ENCODE measurements around the gene MDM4.
"Not testable (repeated sequence)": the region's sequence is repeated elsewhere in the genome, so short reads cannot be mapped to it uniquely, and the experiment has no call there.

The MDM4 gene

DNA sequence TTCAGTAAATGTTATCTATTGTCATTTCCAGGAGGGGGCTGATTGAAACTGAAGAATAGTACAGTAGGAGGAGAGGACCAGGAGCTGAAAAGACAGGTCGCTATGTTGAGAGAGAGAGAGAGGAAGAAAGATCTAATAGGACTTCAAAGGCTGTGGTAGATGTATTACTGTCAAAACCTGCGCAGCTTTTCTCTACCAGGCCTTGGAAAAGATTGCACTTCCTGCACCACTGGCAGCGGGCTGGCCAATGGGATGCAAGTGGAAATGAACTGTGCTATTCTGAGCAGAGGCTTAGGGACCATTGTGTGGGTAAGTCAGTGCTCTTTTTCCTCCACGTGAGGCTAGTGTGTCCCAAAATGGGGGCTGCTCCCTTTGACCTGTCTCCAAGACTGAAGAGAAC, 47.1 kb downstream of the MDM4 start:
- no peak for DNase-seq

DNA sequence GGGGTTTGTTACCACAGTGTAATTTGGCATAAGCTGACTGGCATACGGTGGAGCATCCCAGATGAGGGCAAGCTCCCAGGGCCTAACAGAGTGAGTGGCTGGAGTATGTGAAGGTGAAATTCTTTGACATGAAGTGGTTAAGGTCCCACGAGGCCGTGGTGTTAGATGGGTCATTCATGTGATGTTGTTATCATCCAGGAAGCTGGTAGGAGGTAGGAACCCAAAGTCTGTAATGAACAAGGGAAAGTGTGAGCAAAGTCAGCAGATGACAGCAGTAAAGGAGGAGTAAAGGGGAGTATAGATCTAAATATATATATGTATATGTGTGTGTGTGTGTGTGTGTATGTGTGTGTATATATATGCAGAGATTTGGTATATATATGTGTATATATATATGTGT, 47.6 kb downstream of the MDM4 start:
- DNase-seq: no peak

DNA sequence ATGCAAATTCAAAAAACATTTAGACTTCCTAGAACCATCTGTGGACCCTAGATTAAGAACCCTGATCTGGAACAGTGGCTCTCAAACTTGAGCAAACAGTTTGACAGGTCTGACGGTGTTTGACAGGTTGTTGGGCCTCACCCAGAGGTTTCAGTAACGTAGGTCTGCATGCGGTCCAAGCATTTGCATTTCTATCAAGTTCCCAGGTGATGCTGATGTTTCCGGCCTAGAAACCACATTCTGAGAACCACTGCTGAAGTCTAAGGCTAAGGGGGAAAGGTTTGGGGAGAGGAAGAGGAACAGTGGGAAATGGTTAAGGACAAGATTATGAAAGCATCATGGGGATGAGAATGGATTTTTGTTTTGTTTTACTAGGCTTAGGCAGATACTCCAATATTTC, 48.6 kb downstream of the MDM4 start:
- DNase-seq: no peak

DNA sequence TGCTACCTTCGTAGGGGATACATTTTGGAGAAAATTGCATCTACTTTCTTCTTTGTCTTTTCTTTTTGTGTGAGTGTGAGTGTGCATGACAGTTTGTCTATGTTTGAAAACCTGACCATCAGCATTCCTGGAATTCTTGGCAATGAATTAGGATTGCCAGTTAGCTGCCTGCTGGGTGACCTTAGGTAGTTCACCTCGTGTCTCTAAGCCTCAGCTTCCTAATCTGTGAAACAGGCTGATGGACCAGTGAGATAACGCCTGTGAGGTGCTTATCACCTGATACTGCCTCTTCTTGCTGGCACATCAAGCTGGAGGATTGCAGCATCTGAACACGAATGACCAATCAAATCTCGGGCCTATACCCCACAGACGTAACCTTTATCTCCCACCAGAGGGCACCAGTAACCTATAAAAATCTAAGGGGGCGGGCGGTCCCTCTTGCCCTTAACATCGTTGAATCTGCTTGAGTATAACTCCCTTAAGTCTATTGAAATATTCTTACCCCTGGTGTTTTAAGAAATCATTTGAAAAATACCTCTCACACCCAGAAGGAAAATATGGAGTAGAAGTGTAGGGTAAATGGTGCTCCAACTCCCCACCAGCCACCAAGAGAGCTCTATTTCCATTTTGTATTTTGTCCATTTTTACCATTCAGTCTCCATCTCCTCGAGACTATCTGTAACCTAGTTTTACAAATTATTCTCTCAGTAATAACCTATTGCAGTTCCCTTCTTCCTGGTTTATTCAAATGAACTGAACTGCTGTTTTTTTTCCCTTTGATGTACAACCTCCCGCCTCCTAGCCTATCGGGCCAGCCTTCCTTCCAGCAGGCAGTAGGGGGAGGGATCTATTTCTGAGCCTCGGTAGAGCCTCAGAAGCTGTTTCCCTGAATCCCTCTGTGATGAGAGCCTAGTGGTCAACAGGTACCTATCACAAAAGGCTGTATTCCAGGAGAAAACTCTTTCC, 49.7 kb downstream of the MDM4 start:
- peak; percentile 39 to 52 for DNase-seq

GRCh38 chr1:204566583-204566955, 50.4 kb downstream of the MDM4 start:
- no peak for DNase-seq

DNA sequence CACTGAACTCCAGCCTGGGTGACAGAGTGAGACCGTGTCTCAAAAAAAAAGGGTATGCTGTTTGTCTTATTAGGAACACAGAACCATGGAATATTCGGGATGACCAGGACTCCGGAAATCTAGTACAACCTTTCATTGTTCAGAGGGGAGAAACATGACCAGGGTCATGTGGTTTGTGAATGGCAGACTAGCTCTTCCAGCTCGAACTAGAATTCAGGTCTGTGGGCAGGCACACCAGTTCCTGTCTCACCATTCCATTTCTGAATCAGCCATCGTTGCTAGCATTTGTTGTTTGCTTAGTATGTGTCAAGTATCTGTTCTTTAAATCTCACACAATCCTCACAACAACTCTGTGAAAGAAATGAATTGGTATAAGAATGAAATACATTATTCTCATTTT, 50.9 kb downstream of the MDM4 start:
- DNase-seq: no peak

DNA sequence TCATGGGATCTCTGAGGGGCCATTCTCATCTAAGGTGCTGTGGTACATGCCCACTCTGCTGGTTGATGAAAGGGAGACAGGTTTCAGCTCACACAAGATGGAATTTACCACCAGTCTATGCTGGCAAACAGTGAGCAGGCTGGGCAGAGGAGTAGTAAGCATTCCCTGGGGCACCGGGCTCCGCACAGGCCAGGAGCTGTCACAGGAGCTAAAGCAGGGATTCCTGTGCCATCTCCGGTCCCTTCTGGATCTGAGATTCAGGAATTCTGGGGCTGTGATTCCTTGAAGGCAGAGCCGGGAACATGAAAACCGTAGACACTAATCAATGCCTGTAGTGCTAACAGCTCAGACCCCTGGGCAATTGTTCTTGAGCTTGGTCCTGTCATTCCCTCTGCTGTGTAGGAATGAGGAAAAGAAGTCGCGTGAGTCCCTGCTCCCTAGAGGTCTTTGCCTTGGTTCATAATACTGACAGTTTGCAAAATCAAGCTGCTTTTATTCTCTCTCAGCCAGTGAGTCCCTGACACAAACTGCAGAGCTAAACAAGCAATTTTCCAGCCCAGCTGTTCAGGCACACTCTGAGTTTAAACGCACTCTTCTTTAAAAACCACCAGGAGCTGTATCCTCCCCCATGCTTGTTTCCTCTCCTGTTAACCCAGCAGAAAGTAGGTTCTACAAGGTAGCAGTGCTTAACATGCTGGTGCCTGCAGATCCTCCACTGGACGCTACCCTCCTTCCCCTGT, 52.5 kb downstream of the MDM4 start:
- DNase-seq: no peak

DNA sequence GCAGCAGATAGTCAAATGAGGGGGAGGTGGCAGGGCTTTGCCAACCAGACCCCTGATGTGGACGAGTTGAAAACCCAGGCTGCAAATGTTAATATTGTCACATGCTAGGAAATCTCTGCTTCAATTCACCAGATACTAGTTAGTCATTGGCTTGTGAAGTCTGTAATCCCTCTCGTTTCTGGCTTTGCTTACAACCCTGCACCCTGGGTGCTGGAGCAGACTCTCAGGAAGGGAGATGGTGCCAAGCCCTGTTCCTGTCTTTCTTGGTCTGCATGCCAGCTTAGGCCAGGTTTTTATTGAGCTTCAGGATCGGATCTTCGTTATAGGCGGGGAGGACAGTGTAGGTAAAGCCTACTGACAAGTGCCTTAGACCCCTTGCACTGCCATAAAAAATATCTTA, 53.3 kb downstream of the MDM4 start:
- no peak for DNase-seq

DNA sequence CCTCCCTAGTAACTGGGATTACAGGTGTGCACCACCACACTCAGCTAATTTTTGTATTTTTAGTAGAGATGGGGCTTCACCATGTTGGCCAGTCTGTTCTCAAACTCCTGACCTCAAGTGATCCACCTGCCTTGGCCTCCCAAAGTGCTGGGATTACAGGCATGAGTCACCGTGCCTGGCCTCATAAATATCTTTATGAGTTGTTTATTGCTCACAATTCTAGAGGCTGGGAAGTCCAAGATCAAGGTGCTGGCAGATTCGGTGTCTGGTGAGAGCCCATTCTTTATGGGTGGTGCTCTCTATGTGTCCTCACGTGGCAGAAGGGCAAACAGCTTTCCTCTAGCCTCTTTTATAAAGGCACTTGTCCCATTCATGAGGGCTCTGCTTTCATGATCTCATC, 53.8 kb downstream of the MDM4 start:
- DNase-seq: not testable (repeated sequence)

DNA sequence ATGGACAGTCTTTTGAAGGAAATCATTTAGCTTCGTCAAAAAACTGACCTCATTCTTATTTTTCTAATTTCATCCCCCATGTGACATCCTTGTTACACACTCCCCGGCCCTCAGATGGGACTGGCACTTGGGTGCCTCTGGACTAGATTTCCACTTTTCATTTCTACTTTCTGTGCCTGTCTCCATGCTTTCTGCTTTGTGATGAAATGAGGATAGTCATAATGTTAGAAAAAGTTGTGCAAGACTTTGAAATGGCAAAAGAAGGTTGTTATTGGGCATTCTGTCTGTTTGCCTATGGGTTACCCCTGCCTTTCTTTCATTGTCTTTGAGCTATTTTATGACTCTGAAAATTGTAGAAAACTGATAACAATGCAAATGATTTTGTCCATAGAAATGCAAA, 54.9 kb downstream of the MDM4 start:
- DNase-seq: peak in 1 of 2 donors; percentile 42

DNA sequence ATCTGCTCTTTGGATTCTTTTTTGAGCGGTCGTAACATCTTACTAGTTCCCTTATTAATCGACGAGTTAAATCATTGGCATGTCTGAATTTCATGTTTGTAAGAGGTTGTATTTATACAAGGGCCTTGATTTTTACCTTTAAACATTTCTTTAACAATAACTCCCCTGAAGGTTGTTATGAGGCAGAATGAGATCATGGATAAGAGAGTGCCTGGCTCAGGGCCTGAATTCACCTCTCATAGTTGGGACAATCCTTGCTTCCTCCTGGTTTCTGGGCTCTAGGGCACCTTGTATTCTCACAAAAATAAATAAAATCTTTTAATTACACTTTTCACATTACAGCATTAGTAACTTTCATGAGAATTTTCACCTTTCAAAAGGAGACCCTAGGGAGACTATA, 55.4 kb downstream of the MDM4 start:
- no peak for DNase-seq

GRCh38 chr1:204572923-204573922, 57.0 kb downstream of the MDM4 start:
- no peak for DNase-seq

GRCh38 chr1:204574016-204574864, 58.0 kb downstream of the MDM4 start:
- DNase-seq: no peak

DNA sequence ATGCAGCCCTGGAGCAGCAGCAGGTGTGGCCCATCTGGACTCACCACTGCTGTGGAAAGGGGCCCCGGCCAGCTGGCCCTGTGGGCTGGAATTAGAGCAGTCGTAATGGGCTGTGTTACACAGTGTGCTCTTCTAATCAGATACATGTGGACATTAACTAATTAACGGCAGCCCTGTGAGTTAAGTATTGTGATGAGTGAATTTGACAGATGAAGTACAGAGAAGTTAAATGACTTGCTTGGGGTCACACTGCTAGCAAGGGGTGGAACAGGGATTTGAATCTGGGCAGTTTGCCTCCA, 58.6 kb downstream of the MDM4 start:
- no peak for DNase-seq

DNA sequence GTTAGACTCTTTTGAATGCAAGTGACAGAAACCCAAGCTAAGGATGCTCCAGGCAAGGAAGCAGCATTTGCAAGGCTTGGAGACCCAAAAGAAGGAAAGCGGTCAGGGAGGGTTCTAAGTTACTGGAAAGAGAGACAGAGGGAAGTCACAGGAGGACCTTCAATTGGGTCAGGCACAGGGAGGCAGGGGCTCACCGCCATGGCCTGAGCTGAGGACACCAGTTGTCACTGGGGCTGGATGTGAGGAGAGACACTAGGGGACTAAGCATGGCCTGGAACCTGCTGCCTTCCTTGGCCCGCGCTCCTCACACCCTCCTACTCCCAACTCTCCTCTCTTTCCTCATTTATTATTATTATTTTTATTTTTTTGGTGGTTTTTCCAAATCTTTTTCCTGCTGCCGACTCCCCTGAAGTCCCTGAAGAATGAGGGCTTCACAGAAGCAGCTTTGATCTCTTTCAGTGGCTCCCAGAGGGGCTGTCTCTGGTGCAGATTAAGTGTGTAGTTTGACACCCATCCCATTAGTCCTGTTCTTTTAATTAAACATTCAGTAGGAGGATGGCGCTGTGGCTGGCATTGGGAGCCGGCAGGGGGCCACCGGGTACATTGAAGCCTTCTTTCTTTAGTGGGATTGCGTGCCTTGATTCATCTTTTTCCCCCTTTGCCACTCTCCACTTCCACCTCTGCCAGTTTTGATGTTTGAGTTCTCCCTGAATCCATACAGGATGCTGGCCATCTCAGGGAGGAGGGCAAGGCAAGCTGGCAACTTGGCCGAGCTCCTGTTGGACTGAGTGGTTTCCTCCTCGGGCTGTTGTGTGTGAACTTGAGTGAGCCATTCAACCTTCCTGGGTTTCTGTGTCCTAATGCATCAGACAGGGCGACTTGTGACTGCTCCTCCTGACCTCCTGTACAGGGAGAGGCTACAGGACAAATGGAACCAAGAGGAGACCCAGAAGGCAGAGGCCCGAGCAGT, 59.3 kb downstream of the MDM4 start:
- DNase-seq: no peak

GRCh38 chr1:204576422-204576821, 60.2 kb downstream of the MDM4 start:
- DNase-seq: no peak

GRCh38 chr1:204577794-204578478, 61.7 kb downstream of the MDM4 start:
- no peak for DNase-seq

- DNase-seq: no peak
These were observed 62.9 kb downstream of the MDM4 start for GRCh38 chr1:204578867-204579664.

GRCh38 chr1:204579681-204580080, 63.5 kb downstream of the MDM4 start:
- no peak for DNase-seq
